GM18499 (cell line): ENCODE data around the gene NT5M.
"Not testable (repeated sequence)": the region's sequence is repeated elsewhere in the genome, so short reads cannot be mapped to it uniquely, and the experiment has no call there.

Experiments
- ATAC-seq: cut with Tn5 transposase; IDR thresholded peaks from one replicate; pipeline ENCODE4 v1.9.1; 2021; ENCODE audit warnings: moderate number of reproducible peaks; ENCODE audit not compliant: insufficient read depth, unreplicated experiment

The NT5M gene

GRCh38 chr17:17366235-17366634 lies 63.1 kb downstream of the NT5M start:
- ATAC-seq: no peak

- no peak for ATAC-seq
Observed at GRCh38 chr17:17366941-17367875, 64.0 kb downstream of the NT5M start.

GRCh38 chr17:17367931-17368330 lies 64.8 kb downstream of the NT5M start:
- ATAC-seq: no peak

GRCh38 chr17:17370711-17371110 lies 67.5 kb downstream of the NT5M start:
- ATAC-seq: no peak

- ATAC-seq: no peak
Observed at GRCh38 chr17:17372856-17373520, 69.8 kb downstream of the NT5M start.

GRCh38 chr17:17375841-17376240 lies 72.7 kb downstream of the NT5M start:
- no peak for ATAC-seq

GRCh38 chr17:17376362-17376761 lies 73.2 kb downstream of the NT5M start:
- ATAC-seq: no peak

- no peak for ATAC-seq
Observed at GRCh38 chr17:17377071-17377967, 74.1 kb downstream of the NT5M start.

- no peak for ATAC-seq
Observed at GRCh38 chr17:17379197-17379991, 76.2 kb downstream of the NT5M start.

GRCh38 chr17:17380145-17380925 lies 77.2 kb downstream of the NT5M start:
- no peak for ATAC-seq

- ATAC-seq: no peak
Observed at GRCh38 chr17:17381446-17382064, 78.4 kb downstream of the NT5M start.

GRCh38 chr17:17382065-17382459 lies 78.9 kb downstream of the NT5M start:
- ATAC-seq: no peak

GRCh38 chr17:17382971-17383370 lies 79.8 kb downstream of the NT5M start:
- ATAC-seq: no peak

- not testable (repeated sequence) for ATAC-seq
Observed at GRCh38 chr17:17383431-17384290, 80.5 kb downstream of the NT5M start.

- no peak for ATAC-seq
Observed at GRCh38 chr17:17384291-17384615, 81.1 kb downstream of the NT5M start.

GRCh38 chr17:17384961-17385360 lies 81.8 kb downstream of the NT5M start:
- ATAC-seq: no peak

- ATAC-seq: no peak
Observed at GRCh38 chr17:17385491-17385890, 82.3 kb downstream of the NT5M start.
